AG04449 (cell line): ENCODE data around the gene NEUROG1.
"Not testable (repeated sequence)": the region's sequence is repeated elsewhere in the genome, so short reads cannot be mapped to it uniquely, and the experiment has no call there.

Source experiments
- CTCF ChIA-PET: fragments of 350-600 bp; formaldehyde crosslinking; extraction: SDS; loops from one replicate; lab custom pipeline; 2021; ENCODE audit warnings: antibody characterized with exemption; lab: Yijun Ruan, JAX
- POLR2A ChIA-PET: fragments of 400-600, 350-600 bp; formaldehyde crosslinking; extraction: SDS; loops from one replicate; lab custom pipeline; 2020; ENCODE audit warnings: antibody characterized with exemption, inconsistent platforms; lab: Yijun Ruan, JAX
- DNase-seq: peaks from one replicate; pipeline ENCODE4 v3.0.0-alpha.2; 2010; ENCODE audit warnings: low read depth, low spot score
- H3K4me3 ChIP-seq: 2 replicates; pipeline ENCODE4 v1.5.1; 2011; ENCODE audit warnings: low read depth, mild to moderate bottlenecking, control low read depth, low read length
- TF ChIP-seq, protein P1 (sequence below): IDR thresholded peaks from one replicate; pipeline ENCODE4 v1.5.1; 2011; ENCODE audit warnings: mild to moderate bottlenecking, moderate library complexity, low read length, control low read depth, inconsistent platforms; ENCODE audit not compliant: insufficient read depth; ENCODE audit errors: missing control alignments

The NEUROG1 gene

DNA sequence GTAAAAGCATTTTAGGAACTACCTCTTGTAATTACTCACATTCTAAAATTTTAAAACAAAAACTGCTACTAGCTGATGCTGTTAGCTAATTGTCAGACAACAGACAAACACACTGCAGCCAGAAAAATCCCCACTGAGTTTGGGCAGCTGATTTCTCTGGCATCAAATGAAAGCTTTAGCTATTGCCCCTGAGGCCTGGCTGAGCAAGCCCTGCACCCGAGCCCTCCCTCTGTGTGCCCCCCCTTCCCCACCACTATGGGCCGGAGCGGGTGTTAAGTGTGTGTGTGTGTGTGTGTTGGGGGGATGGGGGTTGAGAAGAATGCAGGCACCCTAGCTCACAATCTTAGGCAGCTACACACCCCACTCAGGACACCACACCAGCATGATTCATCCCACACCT, 2.4 kb downstream of the NEUROG1 start:
- TF ChIP-seq, protein P1, sequence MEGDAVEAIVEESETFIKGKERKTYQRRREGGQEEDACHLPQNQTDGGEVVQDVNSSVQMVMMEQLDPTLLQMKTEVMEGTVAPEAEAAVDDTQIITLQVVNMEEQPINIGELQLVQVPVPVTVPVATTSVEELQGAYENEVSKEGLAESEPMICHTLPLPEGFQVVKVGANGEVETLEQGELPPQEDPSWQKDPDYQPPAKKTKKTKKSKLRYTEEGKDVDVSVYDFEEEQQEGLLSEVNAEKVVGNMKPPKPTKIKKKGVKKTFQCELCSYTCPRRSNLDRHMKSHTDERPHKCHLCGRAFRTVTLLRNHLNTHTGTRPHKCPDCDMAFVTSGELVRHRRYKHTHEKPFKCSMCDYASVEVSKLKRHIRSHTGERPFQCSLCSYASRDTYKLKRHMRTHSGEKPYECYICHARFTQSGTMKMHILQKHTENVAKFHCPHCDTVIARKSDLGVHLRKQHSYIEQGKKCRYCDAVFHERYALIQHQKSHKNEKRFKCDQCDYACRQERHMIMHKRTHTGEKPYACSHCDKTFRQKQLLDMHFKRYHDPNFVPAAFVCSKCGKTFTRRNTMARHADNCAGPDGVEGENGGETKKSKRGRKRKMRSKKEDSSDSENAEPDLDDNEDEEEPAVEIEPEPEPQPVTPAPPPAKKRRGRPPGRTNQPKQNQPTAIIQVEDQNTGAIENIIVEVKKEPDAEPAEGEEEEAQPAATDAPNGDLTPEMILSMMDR, result no peak
- no peak overlapping the region for H3K4me3 ChIP-seq
- DNase-seq, result no peak
- ChIA-PET CTCF (interaction anchor here (0.7 to 5.1 kb wide), 8 partner anchors 9 to 69 kb away, joined by 3 to 39 read pairs (median 3); no protein-coding TSS in a partner anchor), POLR2A (no interaction called here)

DNA sequence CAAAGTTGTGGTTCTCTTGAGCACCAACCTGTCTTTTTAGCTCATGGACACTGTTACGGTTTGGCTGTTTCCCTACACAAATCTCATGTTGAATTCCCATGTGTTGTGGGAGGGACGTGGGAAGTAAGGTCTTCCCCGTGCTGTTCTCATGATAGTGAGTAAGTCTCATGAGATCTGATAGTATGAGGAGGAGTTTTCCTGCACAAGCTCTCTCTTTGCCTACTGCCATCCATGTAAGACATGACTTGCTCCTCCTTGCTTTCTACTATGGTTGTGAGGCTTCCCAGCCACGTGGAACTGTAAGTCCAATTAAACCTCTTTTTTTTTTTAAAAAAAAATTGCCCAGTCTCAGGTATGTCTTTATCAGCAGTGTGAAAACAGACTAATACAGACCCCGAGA, 6.2 kb downstream of the NEUROG1 start:
- POLR2A ChIA-PET, H3K4me3 ChIP-seq, DNase-seq: not testable (repeated sequence)
- CTCF ChIA-PET, result interaction anchor here (2.5 to 3.4 kb wide), 2 partner anchors 22 to 64 kb away, joined by 11 to 25 read pairs; no protein-coding TSS in a partner anchor

DNA sequence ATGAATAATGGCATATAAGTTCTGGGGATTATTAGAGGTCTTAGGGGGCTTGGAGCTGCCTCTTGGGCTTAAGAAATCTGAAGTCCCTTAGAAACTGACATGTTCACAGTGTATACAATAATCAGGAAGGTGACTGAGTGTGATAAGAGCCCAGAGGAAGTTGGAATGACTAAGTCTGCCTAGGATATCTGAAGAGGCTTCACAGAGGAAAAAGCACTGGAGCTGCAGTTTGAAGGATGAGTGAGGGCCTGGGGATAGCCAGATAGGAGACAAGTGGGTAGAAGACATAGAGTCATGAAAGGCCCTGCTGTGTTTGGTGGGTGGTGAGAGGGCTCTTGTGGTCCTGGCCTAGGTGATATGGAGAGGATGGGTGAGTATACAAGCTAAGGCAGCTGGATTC, 8.8 kb downstream of the NEUROG1 start:
- no peak overlapping the region for H3K4me3 ChIP-seq
- DNase-seq, result no peak
- ChIA-PET POLR2A (no interaction called here), CTCF (interaction anchor here (1.1 to 3.4 kb wide), 3 partner anchors 24 to 69 kb away, joined by 4 to 25 read pairs (median 5); no protein-coding TSS in a partner anchor)
- TF ChIP-seq, protein P1, result no peak

DNA sequence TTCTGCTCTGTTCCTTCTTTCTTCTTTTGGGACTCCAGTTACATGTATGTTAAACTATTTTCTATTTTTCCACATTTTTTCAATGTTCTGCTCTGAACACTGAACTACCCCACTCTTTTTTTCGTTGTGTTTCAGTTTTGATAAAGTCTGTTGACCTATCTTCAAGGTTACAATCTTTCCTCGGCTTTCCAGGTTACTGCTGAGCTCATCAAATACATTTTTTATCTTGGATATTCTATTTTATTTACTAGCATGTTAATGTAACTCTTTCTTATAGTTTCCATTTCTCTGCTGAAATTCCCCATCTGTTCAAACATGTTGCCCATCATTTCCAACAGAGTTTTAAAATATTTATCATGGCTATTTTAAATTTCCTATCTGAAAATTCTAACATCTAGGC, 13.8 kb downstream of the NEUROG1 start:
- CTCF ChIA-PET, result interaction anchor here (0.6 to 2.0 kb wide), 4 partner anchors 30 to 95 kb away, joined by 3 to 7 read pairs (median 3); no protein-coding TSS in a partner anchor
- no peak for DNase-seq
- POLR2A ChIA-PET, result no interaction called here
- TF ChIP-seq, protein P1, result no peak
- H3K4me3 ChIP-seq, result no peak overlapping the region

DNA sequence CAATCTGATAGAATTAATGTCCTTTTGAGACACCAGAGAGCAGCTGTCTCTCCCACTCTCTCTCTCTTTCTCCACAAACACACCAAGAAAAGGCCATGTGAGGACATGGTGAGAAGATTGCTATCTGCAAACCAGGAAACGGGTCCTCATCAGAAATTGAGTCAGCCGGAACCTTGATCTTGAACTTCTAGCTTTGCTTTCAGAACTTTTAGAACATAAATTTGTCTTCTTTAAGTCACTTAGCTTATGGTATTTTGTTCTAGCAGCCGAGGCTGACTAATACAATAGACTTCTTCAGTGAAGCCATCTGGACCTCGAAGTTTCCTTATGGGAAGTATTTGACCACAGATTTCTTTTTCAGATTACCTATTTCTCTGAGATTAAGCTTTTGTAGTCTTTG, 18.1 kb downstream of the NEUROG1 start:
- POLR2A ChIA-PET, result no interaction called here
- CTCF ChIA-PET, result interaction anchor here (0.6 to 2.5 kb wide), 7 partner anchors 32 to 61 kb away, joined by 3 to 12 read pairs (median 4); no protein-coding TSS in a partner anchor
- TF ChIP-seq, protein P1, result no peak
- no peak for DNase-seq
- H3K4me3 ChIP-seq, result no peak overlapping the region

DNA sequence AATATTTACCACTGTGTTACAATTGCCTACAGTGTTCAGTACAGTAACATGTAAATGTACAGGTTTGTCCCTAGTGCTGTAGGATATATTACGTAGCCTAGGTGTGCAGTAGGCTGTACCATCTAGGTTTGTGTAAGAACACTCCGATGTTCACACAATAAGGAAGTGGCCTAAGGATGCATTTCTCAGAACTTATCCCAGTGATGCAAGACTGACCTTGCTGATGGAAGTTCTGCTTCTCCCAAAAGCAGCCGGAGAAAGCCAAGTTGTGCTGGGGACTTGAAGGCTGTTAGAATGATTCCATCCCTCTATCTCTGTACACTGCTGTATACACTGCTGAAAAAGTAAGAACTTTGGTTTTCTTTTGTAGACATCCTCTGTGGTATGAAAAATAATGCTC, 21.6 kb downstream of the NEUROG1 start:
- TF ChIP-seq, protein P1, result no peak
- CTCF ChIA-PET, result no interaction called here
- H3K4me3 ChIP-seq, result no peak overlapping the region
- POLR2A ChIA-PET, result no interaction called here
- no peak for DNase-seq
